Activated CD4-positive, CD25-positive, alpha-beta regulatory T cell treated with anti-CD3 and anti-CD28 coated beads, Interleukin-2, amount 50 U/mL, for 72 hours (primary cell): ENCODE measurements around the gene EFCAB9.
"Not testable (repeated sequence)": the region's sequence is repeated elsewhere in the genome, so short reads cannot be mapped to it uniquely, and the experiment has no call there.

Experiments used
- DNase-seq: peaks from one replicate; pipeline ENCODE4 v3.0.0; 2021

The EFCAB9 gene

DNA sequence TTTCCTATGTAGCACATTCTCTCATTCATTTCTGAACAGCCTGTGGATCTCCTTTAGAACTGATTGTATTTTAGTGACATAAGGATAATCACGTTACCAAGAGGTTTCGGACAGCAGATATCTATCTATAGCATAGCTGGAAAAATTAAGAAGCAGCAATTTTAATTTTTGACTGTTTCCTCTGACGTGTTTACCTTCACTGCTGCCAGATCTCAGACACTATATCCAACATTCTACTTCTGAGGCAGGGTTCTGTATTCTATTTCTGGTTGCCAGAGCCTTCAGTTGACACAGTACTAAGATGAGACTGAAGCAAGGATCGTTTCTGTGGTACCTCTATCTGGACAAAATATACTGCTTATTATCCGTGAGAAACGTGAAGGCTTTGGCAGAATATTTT is at the start of gene EFCAB9:
Gene EFCAB9, plus strand, starts transcription at position 301 of the 400 bp plus-strand sequence. Its CDS starts 1 bp downstream, at position 302.
- DNase-seq = no peak

DNA sequence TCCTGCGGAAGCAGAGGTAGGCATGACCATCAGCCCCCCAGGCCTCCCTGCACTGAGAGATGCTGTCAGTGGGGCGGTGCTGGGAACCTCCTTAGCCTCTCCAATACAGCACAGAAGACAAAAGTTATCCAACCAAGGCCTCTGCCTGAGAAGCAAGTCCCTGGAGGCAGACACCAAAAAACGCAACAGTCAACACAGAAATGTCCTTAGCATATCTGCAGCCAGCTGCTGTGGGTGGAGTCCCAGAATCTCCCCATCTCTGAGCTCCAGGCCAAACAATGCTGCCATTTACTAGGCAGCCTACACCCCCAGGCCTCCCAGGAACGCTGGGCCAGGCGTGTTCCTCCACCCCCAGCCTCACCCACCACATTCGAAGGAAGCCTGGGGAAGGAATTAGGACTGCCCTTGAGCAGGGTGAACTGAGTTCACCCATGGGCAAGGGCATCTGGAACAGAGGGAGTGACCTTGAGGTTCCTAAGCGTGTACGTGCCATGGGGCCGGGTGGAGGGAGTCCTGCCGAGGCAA is 49.6 kb upstream of the EFCAB9 start:
- no peak for DNase-seq

DNA sequence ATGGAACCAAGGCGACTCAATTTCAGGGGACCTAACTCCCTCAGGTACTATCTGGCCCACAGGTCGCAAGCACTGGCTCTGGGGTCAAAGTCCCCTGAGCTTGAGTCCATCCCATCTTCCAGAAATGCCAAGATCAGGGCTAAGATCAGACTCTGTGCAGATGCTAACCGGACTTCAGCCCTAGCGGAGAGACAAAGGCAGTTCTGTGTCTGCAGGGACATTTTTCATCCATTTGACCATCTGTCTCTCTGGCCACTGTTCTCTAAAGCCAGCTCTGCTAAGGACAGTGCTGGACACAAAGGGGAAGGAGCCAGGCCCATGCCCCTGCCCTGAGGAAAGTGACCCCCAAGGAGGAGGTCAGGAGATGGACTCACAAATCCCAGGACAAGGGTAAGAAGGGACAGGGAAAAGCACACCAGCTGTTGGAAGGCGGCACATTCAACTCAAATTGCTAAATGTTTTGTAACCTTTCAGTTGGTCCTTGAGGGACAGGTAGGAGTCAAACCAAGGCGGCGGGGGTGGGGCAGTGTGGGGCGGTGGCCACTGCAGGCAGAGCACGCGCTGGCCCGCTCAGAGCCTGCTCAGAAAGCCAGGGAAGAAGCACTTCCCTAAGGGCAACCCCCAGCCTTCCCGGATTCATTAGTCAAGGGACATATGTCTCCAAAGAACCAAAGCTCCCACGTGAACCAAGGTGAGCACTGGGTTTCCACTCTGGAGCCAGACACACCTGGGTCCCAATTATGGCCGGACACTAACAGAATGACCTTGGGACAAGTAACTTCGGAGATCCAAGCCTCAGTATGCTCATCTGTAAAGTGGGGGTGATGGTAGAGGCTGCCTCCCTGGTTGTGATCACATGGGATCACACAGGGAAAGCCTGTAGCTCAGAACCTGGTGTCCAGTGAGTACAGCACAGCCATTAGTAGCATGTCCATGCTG is 48.8 kb upstream of the EFCAB9 start:
- DNase-seq = no peak

DNA sequence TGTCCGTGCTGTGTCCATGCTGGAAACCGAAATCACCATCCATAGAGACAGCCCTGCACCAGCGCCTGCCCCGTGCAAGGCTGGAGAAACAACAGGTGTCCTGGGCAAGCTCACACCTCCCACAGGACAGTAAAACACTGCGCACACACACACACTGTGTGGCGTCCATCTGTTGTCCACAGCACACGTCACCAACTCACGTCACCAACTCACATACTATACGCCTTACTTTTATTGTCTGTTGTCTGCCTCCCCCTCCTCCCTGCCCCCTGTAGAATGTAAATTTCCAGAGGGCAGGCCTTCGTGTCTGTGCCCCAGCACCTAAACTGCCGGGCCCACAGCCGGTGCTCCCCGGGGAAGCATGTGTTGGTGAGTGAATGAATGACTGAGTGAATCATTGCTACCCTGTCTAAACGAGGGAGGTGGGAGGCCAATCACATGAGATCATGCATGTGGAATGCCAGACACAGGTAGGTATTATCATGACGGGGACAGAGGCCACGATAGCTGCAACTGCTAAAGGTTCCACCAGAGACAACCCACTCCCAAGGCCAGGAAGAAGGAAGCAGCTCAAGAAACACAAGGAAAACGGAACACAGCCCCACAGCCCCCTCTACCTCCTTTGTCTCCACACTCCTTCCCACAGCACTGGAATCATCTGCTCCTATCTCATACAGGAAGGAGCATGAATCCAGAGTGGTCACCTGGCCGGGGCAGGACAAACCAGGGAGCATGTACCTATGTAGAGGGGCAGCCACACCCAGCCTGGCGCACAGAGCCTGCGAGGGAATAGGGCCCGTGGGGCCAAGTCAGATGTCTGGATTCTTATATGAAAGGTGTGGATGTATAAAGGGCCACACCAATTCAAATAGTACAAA is 47.9 kb upstream of the EFCAB9 start:
- DNase-seq = no peak

DNA sequence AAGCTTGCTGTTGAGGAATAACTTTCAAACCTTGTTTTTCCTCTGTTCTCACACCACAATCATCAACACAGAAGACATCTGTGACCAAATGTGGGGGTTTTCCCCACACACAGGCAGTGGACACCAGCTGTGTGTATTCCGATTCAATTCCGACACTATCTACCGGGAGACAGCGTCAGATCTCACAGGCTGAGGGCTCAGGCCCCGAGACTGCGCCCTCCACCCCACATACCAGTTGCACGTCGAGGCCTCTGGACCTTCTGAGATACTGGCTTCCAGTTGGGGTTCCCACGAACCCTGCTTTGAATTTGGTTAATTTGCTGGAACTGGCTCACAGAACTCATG is 47.3 kb upstream of the EFCAB9 start:
- DNase-seq = no peak

DNA sequence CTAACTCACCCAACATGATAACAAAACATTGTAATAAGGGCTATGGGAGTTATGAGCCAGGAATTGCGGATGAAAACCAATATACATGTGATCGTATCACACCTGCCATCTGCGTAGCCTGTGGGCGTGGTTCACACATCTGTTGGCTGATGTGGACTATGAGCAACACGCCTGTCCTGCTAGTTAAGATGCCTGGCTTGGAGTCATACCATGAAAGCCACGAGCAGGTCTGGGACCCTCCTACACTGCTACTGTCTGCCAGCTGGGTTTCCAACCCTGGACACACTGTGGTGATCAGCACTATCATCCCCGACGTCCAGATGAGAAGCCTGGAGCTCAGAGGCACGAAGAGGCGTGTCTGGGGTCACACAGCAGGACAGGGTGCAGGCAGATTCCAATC is 46.1 kb upstream of the EFCAB9 start:
- DNase-seq = no peak

DNA sequence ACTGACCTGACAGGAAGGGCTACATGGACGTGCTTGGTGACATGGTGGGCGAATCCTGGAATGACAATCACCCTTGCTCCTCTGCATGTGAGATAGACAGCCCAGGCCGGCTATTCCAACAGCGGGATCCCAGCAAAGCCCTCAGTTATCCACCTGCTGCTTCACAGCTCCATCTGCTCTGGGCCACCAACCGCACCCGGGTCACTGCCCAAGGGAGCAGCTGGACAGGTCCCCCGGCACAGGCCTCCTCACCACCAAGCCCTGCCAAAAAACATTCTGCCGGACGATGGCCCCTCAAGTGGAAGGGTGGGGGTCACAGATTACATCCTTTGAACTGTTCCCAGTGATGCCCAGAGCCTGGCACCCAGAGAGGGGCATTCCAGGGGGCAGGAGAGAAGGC is 45.6 kb upstream of the EFCAB9 start:
- DNase-seq = no peak

DNA sequence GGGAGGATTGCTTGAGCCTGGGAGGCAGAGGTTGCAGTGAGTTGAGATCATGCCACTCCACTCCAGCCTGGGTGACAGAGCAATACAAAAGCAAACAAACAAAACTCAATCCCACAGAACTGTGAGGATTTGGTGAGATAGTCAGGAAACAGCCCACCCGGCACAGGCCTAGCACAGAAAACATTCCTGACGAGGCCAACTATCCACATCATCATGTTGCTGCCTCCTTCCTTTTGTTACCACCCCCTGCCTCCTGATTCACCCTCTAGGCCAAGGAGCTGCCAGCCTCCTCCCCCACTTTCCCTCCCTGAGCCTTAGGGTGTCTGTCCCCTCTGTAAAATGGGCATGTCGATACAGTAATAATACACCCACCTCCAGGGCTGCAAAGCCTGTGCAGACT is 44.9 kb upstream of the EFCAB9 start:
- DNase-seq = no peak

DNA sequence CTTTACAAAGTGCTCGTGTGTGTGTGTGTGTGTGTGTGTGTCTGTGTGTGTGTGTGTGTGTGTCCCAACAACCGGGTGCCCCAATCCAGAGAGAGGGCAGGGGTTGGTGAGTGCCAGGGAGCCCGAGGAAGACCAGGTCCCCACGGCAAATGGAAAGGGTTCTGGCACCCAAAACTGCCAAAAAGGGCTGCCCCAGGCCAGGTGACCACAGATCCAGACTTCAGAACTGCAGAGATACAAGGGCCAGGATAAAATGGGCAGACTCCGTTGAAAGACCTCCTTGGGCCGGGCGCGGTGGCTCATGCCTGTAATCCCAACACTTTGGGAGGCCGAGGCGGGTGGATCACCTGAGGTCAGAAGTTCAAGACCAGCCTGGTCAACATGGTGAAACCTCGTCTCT is 44.5 kb upstream of the EFCAB9 start:
- not testable (repeated sequence) for DNase-seq

DNA sequence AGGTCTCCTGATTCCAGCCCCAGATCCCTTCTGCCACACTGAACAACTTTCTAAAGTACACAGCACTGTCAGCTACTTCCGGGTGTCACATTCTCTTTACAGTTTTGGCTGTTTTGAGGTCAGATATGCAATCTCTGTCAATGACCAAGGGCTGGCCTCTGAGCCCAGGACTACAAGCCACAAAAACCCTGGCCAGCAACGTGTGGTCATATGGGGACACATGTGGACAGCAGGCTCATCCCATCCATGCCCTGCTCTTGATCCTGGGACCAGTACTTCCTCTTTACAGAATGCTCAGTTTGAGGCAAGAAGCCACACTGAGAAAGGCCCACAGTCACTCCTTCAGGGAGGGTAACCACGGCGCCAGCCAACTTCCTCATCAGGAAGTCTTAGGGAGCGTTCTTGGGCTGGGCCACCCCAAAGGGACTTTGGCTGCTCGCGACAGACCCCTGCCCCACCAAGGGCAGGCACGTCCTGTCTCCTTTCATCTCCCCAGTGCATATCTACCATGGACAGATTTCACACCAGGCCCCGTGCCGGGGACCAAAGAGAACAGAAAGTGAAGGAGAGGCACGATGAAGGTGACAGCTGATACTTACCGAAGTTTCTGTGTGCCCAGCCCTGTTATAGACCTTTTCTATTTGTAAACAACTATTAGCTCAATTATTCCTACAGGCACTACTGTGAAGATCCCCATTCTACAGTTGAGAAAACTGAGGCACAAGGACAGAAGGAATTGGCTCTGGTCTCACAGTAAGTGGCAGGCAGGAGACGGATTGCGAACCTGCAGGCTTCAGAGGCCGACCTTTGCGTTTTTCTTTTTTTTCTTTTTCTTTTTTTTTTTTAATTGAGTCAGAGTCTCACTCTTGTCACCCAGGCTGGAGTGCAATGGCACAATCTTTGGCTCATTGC is 43.2 kb upstream of the EFCAB9 start:
- peak; percentile 39 for DNase-seq

DNA sequence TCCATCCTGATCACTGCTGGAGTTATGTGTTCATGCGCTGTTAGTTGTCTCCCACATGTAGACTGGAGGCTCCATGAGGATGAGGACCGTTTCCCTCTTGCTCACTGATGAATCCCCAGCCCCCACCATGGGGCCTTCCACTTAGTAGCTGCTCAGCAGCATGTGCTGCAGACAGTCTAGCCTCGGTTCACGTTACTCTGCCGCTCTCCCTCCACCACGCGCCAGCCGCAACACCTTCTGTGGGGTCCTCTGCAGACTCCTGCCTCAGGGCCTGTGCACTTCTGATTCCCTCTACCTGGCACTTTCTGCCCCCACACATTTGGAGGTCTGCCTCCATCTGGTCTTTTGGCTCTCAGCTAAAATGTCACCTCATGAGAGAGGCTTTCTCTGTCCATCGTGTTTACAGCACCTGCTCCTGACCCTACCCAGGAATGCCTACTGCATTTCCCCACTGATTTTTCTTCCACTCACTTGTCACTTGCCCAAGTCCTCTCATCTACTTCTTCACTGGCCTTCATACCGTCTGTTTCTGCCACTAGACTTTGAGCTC is 42.2 kb upstream of the EFCAB9 start:
- DNase-seq = no peak

DNA sequence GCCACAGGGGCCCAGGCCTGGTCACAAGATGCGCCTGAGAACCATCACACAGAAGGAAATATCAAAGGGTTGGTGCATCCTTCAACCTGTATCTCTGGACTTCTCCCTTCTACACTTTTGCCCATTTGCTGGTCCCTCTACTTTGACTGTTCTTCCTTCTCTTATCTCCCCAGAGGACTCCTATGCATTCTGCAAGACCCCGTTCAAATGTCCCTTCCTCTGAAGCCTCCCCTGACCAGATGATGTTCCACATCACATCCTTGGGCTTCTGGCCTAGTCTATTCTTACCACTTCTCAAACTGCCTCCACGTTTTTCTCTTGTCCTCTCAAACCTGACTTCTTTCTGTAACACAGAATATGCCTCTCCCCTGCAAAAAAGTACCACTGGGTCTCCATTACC is 40.3 kb upstream of the EFCAB9 start:
- DNase-seq = no peak

DNA sequence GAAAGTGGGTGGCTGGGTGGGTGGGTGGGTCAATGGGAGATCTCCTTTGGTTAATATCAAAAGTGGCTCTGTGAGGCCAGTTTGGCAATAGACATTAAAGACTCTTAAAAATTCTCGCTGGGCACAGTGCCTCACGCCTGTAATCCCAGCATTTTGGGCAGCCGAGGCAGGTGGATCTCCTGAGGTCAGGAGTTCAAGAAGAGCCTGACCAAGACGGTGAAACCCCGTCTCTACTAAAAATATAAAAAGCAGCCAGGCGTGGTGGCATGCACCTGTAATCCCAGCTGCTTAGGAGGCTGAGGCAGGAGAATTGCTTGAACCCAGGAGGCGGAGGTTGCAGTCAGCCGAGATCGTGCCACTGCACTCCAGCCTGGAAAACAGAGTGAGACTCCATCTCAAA is 38.9 kb upstream of the EFCAB9 start:
- not testable (repeated sequence) for DNase-seq

DNA sequence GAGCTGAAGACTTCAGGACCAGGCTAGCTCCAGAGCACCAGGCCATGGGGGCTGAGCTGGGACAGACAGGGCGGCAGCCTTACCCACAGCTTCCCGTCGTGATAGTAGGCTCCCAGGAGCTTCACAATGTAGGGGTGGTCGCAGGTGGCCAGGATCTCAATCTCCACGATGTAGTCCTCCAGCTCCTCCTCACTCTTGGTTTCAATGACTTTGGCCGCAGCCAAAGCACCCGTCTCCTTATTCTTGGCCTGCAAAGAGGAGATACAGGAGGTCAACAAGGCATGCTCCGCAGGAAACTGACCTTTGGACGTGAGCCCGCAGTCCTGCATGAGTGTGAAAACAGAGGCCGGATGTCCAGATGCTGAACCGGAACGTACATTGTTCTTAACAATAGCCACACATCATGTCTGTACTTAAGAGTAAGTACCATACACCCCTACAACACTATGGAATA is 37.4 kb upstream of the EFCAB9 start:
- no peak for DNase-seq

DNA sequence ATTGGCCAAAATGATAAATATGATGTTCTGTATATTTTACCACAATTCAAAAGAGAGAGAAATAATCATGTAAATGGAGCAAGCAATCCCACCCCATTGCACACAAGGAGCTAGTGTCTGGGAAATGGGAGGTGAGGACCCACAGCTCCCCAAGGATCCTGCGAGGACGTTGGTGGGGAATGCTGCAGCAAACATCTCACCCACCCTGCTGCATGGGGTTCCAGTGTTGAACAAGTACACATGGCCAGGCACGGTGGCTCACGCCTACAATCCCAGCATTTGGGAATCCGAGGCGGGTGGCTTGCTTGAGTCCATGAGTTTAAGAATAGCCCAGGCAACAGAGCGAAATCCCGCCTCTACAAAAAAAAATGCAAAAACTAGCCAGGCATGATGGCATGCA is 35.0 kb upstream of the EFCAB9 start:
- no peak for DNase-seq

DNA sequence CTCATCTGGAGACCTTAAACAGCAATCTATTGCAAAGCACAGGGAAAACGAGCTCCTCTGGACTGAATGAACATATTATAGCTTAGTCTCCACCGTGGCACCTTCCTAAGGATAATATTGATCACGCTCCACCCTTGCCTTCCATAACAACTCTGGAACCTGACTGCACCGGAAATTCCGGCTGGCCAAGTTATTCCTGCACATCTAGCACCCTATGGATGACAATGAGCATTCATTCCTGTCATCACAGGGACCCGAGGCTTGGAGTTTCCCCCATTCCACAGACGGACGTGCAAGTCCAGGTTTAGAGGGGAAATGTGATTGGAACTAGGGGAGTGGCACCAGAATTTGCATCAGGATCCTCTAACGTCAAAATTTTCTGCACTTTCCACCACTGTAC is 33.5 kb upstream of the EFCAB9 start:
- DNase-seq = no peak

DNA sequence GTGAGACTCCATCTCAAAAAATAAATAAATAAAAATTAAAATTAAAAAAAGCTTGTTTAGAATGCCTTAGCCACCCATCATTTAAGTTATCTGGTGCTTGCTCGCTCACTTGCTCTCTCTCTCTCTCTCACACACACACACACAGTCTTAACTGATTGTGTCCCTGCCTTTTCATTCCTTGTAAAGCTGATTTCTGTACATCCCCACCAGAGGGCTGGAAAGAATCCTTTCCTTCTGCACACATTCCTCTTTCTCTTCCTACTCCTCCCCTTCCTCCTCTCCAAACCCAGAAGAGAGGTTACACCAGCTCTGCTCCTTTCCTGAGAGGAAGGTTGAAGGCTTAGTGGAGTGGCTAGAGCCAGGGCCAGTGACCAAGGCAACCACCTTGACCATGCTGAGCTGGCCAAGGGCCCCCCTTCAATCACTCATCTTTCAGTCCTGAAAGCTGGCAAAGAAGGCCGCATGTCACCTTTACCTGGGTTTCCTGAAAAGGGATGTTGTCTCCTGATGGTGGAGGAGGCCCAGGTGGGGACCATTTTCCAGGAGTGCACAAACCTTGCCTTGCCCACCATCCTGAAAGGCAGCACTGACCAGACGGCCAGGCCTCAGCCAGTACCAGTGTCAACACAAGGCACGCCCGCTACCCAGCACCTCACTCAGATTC is 31.5 kb upstream of the EFCAB9 start:
- DNase-seq = no peak

DNA sequence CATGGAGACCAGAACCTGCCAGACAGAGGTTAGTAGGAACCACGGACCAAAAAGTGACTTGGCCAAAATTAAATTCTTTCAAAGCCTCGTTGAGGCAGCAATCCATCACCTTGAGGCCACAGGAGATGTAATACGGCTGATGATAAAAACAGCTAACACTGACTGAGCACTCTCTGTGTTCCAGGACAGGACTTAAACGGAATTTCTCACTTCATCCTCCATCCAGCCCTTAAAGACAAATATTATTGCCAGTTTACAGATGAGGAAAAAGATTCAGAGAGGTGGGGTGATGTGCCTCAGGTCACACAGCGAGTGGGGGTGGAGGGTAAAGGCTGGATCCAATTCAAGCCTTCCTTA is 31.0 kb upstream of the EFCAB9 start:
- DNase-seq = no peak

DNA sequence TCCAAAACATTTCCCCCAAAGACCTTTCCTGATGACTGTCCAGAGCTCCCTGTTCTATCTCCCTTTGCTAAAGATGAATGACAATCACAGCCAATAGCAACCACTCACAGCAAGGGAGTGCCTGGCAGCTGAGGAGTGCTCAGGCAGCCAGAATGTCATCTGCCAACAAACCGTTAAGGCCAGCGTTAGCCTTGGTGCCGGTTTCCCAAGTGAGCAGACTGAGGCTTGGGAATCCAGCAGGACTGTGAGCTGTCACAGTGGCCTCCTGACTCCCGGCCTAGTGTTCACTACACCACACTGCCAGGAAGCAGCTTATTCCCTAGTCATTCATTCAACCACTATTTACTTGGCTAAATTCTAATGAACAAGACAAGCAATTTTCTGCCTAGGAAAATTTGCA is 30.6 kb upstream of the EFCAB9 start:
- DNase-seq = no peak

DNA sequence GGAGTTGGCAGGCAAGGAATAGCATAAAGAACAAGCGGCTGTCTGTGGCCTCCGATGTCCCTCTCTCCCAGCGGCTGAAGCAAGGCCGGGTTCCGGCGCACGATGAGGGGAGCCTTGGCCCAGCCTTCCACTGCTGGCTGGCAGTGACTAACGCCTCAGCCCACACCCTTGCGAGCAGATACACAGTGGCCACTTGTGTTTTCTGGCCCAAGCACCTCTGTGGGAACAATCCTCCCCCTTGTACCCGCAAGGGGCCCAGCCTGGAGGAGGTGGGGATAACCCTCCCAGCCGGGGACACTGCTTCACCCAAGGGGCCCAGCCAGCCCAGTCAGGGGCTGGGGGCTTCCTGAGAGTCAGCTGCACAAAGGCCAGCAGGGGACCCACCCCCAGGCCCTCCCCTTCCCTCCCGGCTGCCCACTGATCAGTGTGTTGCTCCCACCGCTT is 29.2 kb upstream of the EFCAB9 start:
- DNase-seq = no peak

DNA sequence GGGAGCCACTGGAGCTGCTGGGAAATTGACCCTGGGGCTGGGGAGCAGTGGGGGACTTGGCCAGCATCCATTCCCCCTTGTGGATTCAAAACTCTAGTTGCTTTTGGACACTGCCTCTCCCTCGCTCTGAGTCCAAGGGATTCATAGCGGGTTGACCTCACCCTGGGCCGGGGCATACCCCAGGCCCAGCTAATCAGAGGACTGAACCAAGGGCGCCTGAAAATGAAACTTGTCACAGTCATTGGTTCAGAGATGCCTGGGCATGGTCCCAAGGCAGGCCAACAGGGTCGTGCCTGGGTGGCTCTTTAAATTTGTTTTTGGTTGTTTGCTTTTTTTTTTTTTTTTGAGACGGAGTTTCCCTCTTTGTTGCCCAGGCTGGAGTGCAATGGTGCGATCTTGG is 28.5 kb upstream of the EFCAB9 start:
- DNase-seq = no peak
